Neural cell (in vitro differentiated cells): ENCODE data around the gene PRKAB2. TPM values are rescaled to one million over a fixed set of nuclear protein-coding genes. Genes with fewer than 3 reads are reported as not detected.

Experiments
- H2AFZ ChIP-seq: fragments of 200-600, 300-800 bp; sonication (generic), shearing (Covaris generic); 2 replicates; pipeline ENCODE4 v1.6.0; 2014; ENCODE audit warnings: low read depth, mild to moderate bottlenecking, antibody characterized with exemption, low read length, moderate library complexity
- H3F3A ChIP-seq: fragments of 200-600 bp; shearing (Covaris generic); 2 replicates; pipeline ENCODE4 v1.6.1; 2016; ENCODE audit warnings: mild to moderate bottlenecking, moderate library complexity, mixed read lengths, antibody characterized with exemption, low read length; ENCODE audit not compliant: insufficient read depth, poor library complexity, severe bottlenecking
- H3K27ac ChIP-seq: fragments of 200-600, 300-800 bp; sonication (generic), shearing (Covaris generic); 2 replicates; pipeline ENCODE4 v1.5.1; 2014; ENCODE audit warnings: mild to moderate bottlenecking, low read length, moderate library complexity
- H3K27me3 ChIP-seq: fragments of 300-800, 200-600 bp; sonication (generic), shearing (Covaris generic); 2 replicates; pipeline ENCODE4 v1.6.0; 2014; ENCODE audit warnings: mild to moderate bottlenecking, low read depth, low read length, moderate library complexity; ENCODE audit not compliant: insufficient read depth
- H3K36me3 ChIP-seq: fragments of 300-800, 200-600 bp; sonication (generic), shearing (Covaris generic); 2 replicates; pipeline ENCODE4 v1.5.1; 2014; ENCODE audit warnings: mild to moderate bottlenecking, antibody characterized with exemption, low read length, moderate library complexity; ENCODE audit not compliant: insufficient read depth
- H3K4me2 ChIP-seq: fragments of 300-800, 200-600 bp; sonication (generic), shearing (Covaris generic); 2 replicates; pipeline ENCODE4 v1.6.0; 2014; ENCODE audit warnings: mild to moderate bottlenecking, low read length
- H3K4me3 ChIP-seq: fragments of 300-800, 200-600 bp; sonication (generic), shearing (Covaris generic); 2 replicates; pipeline ENCODE4 v1.5.1; 2014; ENCODE audit warnings: mild to moderate bottlenecking, low read length, moderate library complexity
- H3K79me2 ChIP-seq: fragments of 200-600 bp; shearing (Covaris generic); replicated peaks from 2 replicates; pipeline ENCODE4 v1.6.0; 2014; ENCODE audit warnings: mild to moderate bottlenecking, low read length, moderate library complexity; ENCODE audit not compliant: insufficient read depth
- H3K9ac ChIP-seq: fragments of 300-800, 200-600 bp; sonication (generic), shearing (Covaris generic); 2 replicates; pipeline ENCODE4 v1.6.1; 2016; ENCODE audit warnings: mild to moderate bottlenecking, low read length, mixed read lengths
- H3K9me2 ChIP-seq: fragments of 200-600 bp; shearing (Covaris generic); 2 replicates; pipeline ENCODE4 v1.6.1; 2016; ENCODE audit warnings: mild to moderate bottlenecking, low read length, mixed read lengths; ENCODE audit not compliant: insufficient read depth
- H3K9me3 ChIP-seq: fragments of 200-600, 300-800 bp; sonication (generic), shearing (Covaris generic); 2 replicates; pipeline ENCODE4 v1.6.1; 2016; ENCODE audit warnings: mild to moderate bottlenecking, mixed run types, low read length, moderate library complexity, mixed read lengths
- H4K20me1 ChIP-seq: fragments of 200-600 bp; shearing (Covaris generic); 2 replicates; pipeline ENCODE4 v1.6.1; 2016; ENCODE audit warnings: mild to moderate bottlenecking, mixed run types; ENCODE audit not compliant: insufficient read depth
- EP300 ChIP-seq: fragments of 450-650 bp; conservative IDR thresholded peaks from 2 replicates; pipeline ENCODE4 v1.6.1; 2014; ENCODE audit warnings: antibody characterized with exemption, mild to moderate bottlenecking, moderate library complexity; ENCODE audit not compliant: poor library complexity, severe bottlenecking
- EZH2 ChIP-seq: fragments of 200-600, 300-800 bp; shearing (Covaris generic), sonication (generic); IDR thresholded peaks from 2 replicates; pipeline ENCODE4 v1.6.1; 2014; ENCODE audit warnings: antibody characterized with exemption, low read length, borderline replicate concordance, mild to moderate bottlenecking; ENCODE audit not compliant: insufficient read depth, poor library complexity, severe bottlenecking
- MXI1 ChIP-seq: fragments of 450-650 bp; conservative IDR thresholded peaks from 2 replicates; pipeline ENCODE4 v1.6.1; 2014; ENCODE audit warnings: antibody characterized with exemption, mild to moderate bottlenecking; ENCODE audit not compliant: poor library complexity, severe bottlenecking
- POLR2AphosphoS5 ChIP-seq: IDR thresholded peaks from 2 replicates; pipeline ENCODE4 v1.6.1; 2012
- RAD21 ChIP-seq: fragments of 450-650 bp; conservative IDR thresholded peaks from 2 replicates; pipeline ENCODE4 v1.6.1; 2014; ENCODE audit warnings: antibody characterized with exemption, mild to moderate bottlenecking, moderate library complexity
- REST ChIP-seq: IDR thresholded peaks from 2 replicates; pipeline ENCODE4 v1.6.1; 2012; ENCODE audit warnings: borderline replicate concordance
- SMC3 ChIP-seq: fragments of 450-650 bp; conservative IDR thresholded peaks from 2 replicates; pipeline ENCODE4 v1.6.1; 2014; ENCODE audit warnings: antibody characterized with exemption, mild to moderate bottlenecking, moderate library complexity; ENCODE audit not compliant: poor library complexity
- TAF1 ChIP-seq: IDR thresholded peaks from 2 replicates; pipeline ENCODE4 v1.6.1; 2012; ENCODE audit warnings: low read depth
- polyA plus RNA-seq: library from polyadenylated mRNA; depleted of rRNA; stranded (reverse); fragments of >200 nt; gene quantifications from 2 replicates; pipeline ENCODE4 v1.2.3, GENCODE V29; 2014
- TF ChIP-seq, protein P1 (sequence below): fragments of 450-650 bp; IDR thresholded peaks from 2 replicates; pipeline ENCODE4 v1.5.1; 2014; ENCODE audit warnings: antibody characterized with exemption, mild to moderate bottlenecking, moderate library complexity; ENCODE audit not compliant: poor library complexity, severe bottlenecking

PRKAB2 gene
- polyA plus RNA-seq, 1 donor from 2014 or later: 39.9 TPM

- no peak overlapping the region for H3K9ac ChIP-seq
- peaks cover 11% of the 10 kb centered on the region for H3K79me2 ChIP-seq
- no peak overlapping the region for H2AFZ ChIP-seq
- TF ChIP-seq REST: no peak
- no peak for TF ChIP-seq EZH2
- no peak for TF ChIP-seq SMC3
- TF ChIP-seq MXI1: no peak
- no peak for TF ChIP-seq EP300
- TF ChIP-seq, protein P1, sequence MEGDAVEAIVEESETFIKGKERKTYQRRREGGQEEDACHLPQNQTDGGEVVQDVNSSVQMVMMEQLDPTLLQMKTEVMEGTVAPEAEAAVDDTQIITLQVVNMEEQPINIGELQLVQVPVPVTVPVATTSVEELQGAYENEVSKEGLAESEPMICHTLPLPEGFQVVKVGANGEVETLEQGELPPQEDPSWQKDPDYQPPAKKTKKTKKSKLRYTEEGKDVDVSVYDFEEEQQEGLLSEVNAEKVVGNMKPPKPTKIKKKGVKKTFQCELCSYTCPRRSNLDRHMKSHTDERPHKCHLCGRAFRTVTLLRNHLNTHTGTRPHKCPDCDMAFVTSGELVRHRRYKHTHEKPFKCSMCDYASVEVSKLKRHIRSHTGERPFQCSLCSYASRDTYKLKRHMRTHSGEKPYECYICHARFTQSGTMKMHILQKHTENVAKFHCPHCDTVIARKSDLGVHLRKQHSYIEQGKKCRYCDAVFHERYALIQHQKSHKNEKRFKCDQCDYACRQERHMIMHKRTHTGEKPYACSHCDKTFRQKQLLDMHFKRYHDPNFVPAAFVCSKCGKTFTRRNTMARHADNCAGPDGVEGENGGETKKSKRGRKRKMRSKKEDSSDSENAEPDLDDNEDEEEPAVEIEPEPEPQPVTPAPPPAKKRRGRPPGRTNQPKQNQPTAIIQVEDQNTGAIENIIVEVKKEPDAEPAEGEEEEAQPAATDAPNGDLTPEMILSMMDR: no peak
- no peak for TF ChIP-seq TAF1
- TF ChIP-seq POLR2AphosphoS5: no peak
- no peak for TF ChIP-seq RAD21
- no peak overlapping the region for H3K27ac ChIP-seq
- H3F3A ChIP-seq: no peaks in the 10 kb centered on the region
- no peaks in the 10 kb centered on the region for H3K36me3 ChIP-seq
- H3K4me3 ChIP-seq: no peak overlapping the region
- H3K27me3 ChIP-seq: no peaks in the 10 kb centered on the region
- no peaks in the 10 kb centered on the region for H3K9me3 ChIP-seq
- H3K4me2 ChIP-seq: peak overlapping the region; percentile 20
- no peaks in the 10 kb centered on the region for H3K9me2 ChIP-seq
- no peaks in the 10 kb centered on the region for H4K20me1 ChIP-seq
These were observed 3.1 kb downstream of the PRKAB2 start for GRCh38 chr1:147169171-147169570.

- H3F3A ChIP-seq: no peaks in the 10 kb centered on the region
- H3K4me3 ChIP-seq: no peak overlapping the region
- H4K20me1 ChIP-seq: no peaks in the 10 kb centered on the region
- no peaks in the 10 kb centered on the region for H3K9me2 ChIP-seq
- no peak overlapping the region for H3K27ac ChIP-seq
- no peak overlapping the region for H3K4me2 ChIP-seq
- H3K9me3 ChIP-seq: no peaks in the 10 kb centered on the region
- H3K9ac ChIP-seq: no peak overlapping the region
- H3K27me3 ChIP-seq: no peaks in the 10 kb centered on the region
- TF ChIP-seq REST (no peak), TAF1 (no peak), RAD21 (no peak), SMC3 (no peak), POLR2AphosphoS5 (no peak), EP300 (no peak), EZH2 (no peak), MXI1 (no peak)
- TF ChIP-seq, protein P1: no peak
- H2AFZ ChIP-seq: no peak overlapping the region
- no peaks in the 10 kb centered on the region for H3K36me3 ChIP-seq
- H3K79me2 ChIP-seq: peaks cover 11% of the 10 kb centered on the region
These were observed 3.6 kb downstream of the PRKAB2 start for GRCh38 chr1:147168626-147169058.
